BLaER1 treated with 17β-estradiol and CSF1 and Interleukin-3, amounts not matched to agents 10 nM and 100 nM (cell line): Measurements from ENCODE around the gene NYAP1.
A peak's percentile ranks its signal among the peaks of the same experiment; 100 is the strongest.

Source experiments
- H3K27ac ChIP-seq, 11 experiments: shearing (Covaris generic); formaldehyde crosslinking; 2 replicates each; pipeline ENCODE4 v1.8.1; 2022
- H3K27me3 ChIP-seq, 11 experiments: shearing (Covaris generic); formaldehyde crosslinking; 2 replicates each; pipeline ENCODE4 v1.8.1; 2022
- H3K36me3 ChIP-seq, 11 experiments: shearing (Covaris generic); formaldehyde crosslinking; 2 replicates each; pipeline ENCODE4 v1.8.1; 2022
- H3K4me1 ChIP-seq, 10 experiments: shearing (Covaris generic); formaldehyde crosslinking; 2 replicates each; pipeline ENCODE4 v1.8.1; 2022
- H3K4me2 ChIP-seq, 11 experiments: shearing (Covaris generic); formaldehyde crosslinking; 2 replicates each; pipeline ENCODE4 v1.8.1; 2022
- H3K4me3 ChIP-seq, 10 experiments: shearing (Covaris generic); formaldehyde crosslinking; 2 replicates each; pipeline ENCODE4 v1.8.1; 2022
- H3K9ac ChIP-seq, 11 experiments: shearing (Covaris generic); formaldehyde crosslinking; 2 replicates each; pipeline ENCODE4 v1.8.1; 2022
- H3K9me3 ChIP-seq, 11 experiments: shearing (Covaris generic); formaldehyde crosslinking; replicated peaks in 1 of 11; 2 replicates each; pipeline ENCODE4 v1.8.1; 2022
- H4K20me1 ChIP-seq, 11 experiments: shearing (Covaris generic); formaldehyde crosslinking; 2 replicates each; pipeline ENCODE4 v1.8.1; 2022
- Cebpa-rat ChIP-seq, 11 experiments: shearing (Covaris generic); IDR thresholded peaks; 2 replicates each; pipeline ENCODE4 v1.8.1; 2022

The NYAP1 gene

DNA sequence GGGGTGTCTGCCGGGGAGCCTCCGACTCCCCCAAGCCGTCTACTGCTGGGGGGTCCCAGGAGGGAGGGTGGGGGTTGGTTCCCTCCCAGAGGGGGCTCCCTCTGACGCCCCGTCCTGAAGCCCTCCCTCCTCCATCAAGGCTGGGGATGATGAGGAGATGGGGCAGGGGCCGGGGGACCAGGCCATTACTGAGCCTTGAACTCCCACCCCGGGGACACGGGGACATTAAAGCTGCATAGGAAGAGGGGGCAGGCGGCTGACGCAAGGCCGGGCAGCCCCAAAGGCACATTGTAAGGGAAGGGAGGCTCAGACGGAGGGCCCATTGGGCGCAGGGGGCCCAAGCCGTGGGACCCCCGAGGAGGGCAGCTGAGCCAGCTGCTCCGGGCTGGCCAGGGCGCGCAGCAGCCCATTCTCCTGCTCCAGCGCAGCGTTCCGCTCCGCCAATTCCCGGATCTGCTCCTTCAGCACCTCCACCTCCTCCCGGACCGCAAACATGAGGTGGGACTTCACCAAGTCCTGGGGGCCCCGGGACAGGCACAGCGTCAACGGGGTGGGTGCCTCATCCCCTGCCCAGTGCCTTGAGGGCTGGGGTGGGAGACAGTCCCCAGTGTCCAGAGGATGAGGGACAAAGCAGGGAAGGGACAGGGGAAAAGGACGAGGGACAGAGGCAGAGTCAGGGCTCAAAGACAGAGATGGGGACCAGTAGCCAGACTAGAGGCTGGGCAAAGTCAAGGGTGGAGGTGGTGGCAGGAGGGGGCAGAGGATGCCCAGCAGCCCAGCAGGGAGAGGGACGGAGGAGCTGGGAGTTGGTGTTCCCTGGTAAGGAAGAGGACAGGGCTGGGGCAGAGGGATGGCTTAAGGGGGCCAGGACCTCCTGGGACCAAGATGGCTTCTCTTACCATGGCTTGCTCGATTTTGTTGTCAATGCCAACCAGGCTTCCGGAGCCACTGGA is 16.8 kb upstream of the NYAP1 start:
- peak overlapping the region in 10 of 11 experiments; percentile 21 to 68 (median 48); a peak in 17 of 22 replicates for H3K9ac ChIP-seq
- no peak overlapping the region for H3K4me3 ChIP-seq
- peaks cover 47 to 84% (median 64%) of the 10 kb centered on the region in 11 experiments for H4K20me1 ChIP-seq
- peak overlapping the region in 5 of 11 experiments; percentile 4 to 48 (median 29); a peak in 9 of 22 replicates for H3K27ac ChIP-seq
- no peak for TF ChIP-seq Cebpa-rat (IDR thresholded peaks at IDR 0.05)
- H3K4me1 ChIP-seq: peaks cover 56 to 84% (median 68%) of the 10 kb centered on the region in 10 experiments
- no peaks in the 10 kb centered on the region for H3K9me3 ChIP-seq
- H3K36me3 ChIP-seq: peaks cover 61 to 88% (median 79%) of the 10 kb centered on the region in 11 experiments
- no peaks in the 10 kb centered on the region for H3K27me3 ChIP-seq
- H3K4me2 ChIP-seq: peak overlapping the region; percentile 15 to 57 (median 43); a peak in 21 of 22 replicates

DNA sequence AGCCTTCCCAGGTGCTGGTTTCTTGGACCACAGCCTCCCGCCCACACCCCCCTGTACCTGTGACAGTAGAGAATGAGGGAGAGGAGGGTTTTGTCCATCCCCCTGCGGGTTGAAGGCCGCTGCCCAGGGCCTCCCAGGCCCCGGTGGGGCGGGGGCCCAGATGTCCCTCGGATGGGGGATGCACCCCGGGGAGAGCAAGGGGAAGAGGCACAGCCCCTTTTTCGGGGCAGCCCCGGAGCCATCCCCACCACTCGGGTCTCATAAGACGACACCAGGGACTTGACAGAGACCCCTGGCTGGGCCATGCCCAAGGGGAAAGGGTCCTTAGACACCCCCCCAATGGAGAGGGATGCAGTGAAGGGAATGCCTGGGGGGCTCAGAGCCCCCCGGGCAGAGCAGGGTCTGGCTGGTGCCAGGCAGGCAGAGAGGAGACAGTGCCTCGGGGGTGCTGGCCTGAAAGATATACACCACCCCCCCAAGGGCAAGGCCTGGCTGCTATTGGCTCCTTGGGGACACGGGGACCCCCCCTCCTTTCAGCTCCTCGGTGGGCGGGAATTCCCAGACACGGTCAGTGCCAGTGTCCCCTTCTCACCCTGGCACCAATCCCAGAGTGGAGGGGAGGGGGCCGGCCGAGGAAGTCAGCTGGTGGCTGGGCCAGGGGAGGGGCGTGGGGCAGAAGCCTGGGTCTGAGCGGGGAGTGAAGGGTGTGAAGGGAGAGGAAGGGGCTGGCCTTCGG is 15.9 kb upstream of the NYAP1 start:
- Histone ChIP-seq H3K4me2 (peak overlapping the region in 10 of 11 experiments; percentile 36 to 57 (median 44); a peak in 17 of 22 replicates), H3K4me1 (peaks cover 64 to 93% (median 76%) of the 10 kb centered on the region in 10 experiments), H3K9me3 (no peaks in the 10 kb centered on the region), H3K9ac (peak overlapping the region in 10 of 11 experiments; percentile 10 to 68 (median 48); a peak in 17 of 22 replicates), H3K27ac (peak overlapping the region in 6 of 11 experiments; percentile 4 to 48 (median 30); a peak in 8 of 22 replicates), H4K20me1 (peaks cover 56 to 93% (median 72%) of the 10 kb centered on the region in 11 experiments), H3K36me3 (peaks cover 58 to 85% (median 73%) of the 10 kb centered on the region in 11 experiments), H3K4me3 (no peak overlapping the region), H3K27me3 (no peaks in the 10 kb centered on the region)
- TF ChIP-seq Cebpa-rat (IDR thresholded peaks at IDR 0.05): no peak

- peak overlapping the region in 4 of 11 experiments; percentile 28 to 51 (median 36); a peak in 4 of 22 replicates for H3K9ac ChIP-seq
- no peak overlapping the region for H3K27ac ChIP-seq
- no peaks in the 10 kb centered on the region for H3K27me3 ChIP-seq
- H3K4me1 ChIP-seq: peaks cover 81 to 98% (median 89%) of the 10 kb centered on the region in 10 experiments
- H3K36me3 ChIP-seq: peaks cover 52 to 86% (median 71%) of the 10 kb centered on the region in 11 experiments
- no peak for TF ChIP-seq Cebpa-rat (IDR thresholded peaks at IDR 0.05)
- no peak overlapping the region for H3K4me3 ChIP-seq
- no peaks in the 10 kb centered on the region for H3K9me3 ChIP-seq
- H4K20me1 ChIP-seq: peaks cover 72 to 98% (median 88%) of the 10 kb centered on the region in 11 experiments
- peak overlapping the region; percentile 12 to 57 (median 42); a peak in 10 of 22 replicates for H3K4me2 ChIP-seq
Measured at GRCh38 chr7:100469227-100470044, 14.3 kb upstream of the NYAP1 start.

GRCh38 chr7:100471021-100471420 is 12.7 kb upstream of the NYAP1 start:
- Histone ChIP-seq H3K4me3 (no peak overlapping the region), H3K4me2 (peak overlapping the region in 9 of 11 experiments; percentile 31 to 100 (median 99); a peak in 10 of 22 replicates), H3K27ac (no peak overlapping the region), H3K36me3 (peaks cover 49 to 88% (median 72%) of the 10 kb centered on the region in 11 experiments), H3K4me1 (peaks cover 84 to 98% (median 93%) of the 10 kb centered on the region in 10 experiments), H4K20me1 (peaks cover 83 to 99% (median 95%) of the 10 kb centered on the region in 11 experiments), H3K27me3 (no peaks in the 10 kb centered on the region), H3K9ac (peak overlapping the region in 2 of 11 experiments; percentile 29 to 95; a peak in 2 of 22 replicates), H3K9me3 (no peaks in the 10 kb centered on the region)
- no peak for TF ChIP-seq Cebpa-rat (IDR thresholded peaks at IDR 0.05)

- peak overlapping the region; percentile 97 to 100 (median 99) for H3K4me2 ChIP-seq
- peak overlapping the region in 9 of 11 experiments; percentile 16 to 93 (median 54); a peak in 15 of 22 replicates for H3K27ac ChIP-seq
- no peak for TF ChIP-seq Cebpa-rat (IDR thresholded peaks at IDR 0.05)
- H3K4me1 ChIP-seq: peaks cover 82 to 98% (median 89%) of the 10 kb centered on the region in 10 experiments
- H3K36me3 ChIP-seq: peaks cover 42 to 92% (median 73%) of the 10 kb centered on the region in 11 experiments
- H3K4me3 ChIP-seq: peak overlapping the region; percentile 31 to 100 (median 94); a peak in 17 of 20 replicates
- H3K9ac ChIP-seq: peak overlapping the region; percentile 87 to 97 (median 92); a peak in 19 of 22 replicates
- no peaks in the 10 kb centered on the region for H3K27me3 ChIP-seq
- no peaks in the 10 kb centered on the region for H3K9me3 ChIP-seq
- H4K20me1 ChIP-seq: peaks cover 89 to 100% (median 99%) of the 10 kb centered on the region in 11 experiments
Measured at GRCh38 chr7:100472121-100472851, 11.4 kb upstream of the NYAP1 start.

GRCh38 chr7:100472854-100473499 is 10.8 kb upstream of the NYAP1 start:
- Histone ChIP-seq H3K36me3 (peaks cover 35 to 88% (median 69%) of the 10 kb centered on the region in 11 experiments), H3K9me3 (no peaks in the 10 kb centered on the region), H3K27ac (peak overlapping the region; percentile 16 to 93 (median 54); a peak in 19 of 22 replicates), H3K9ac (peak overlapping the region; percentile 87 to 97 (median 92); a peak in 20 of 22 replicates), H3K4me1 (peaks cover 75 to 92% (median 83%) of the 10 kb centered on the region in 10 experiments), H3K4me3 (peak overlapping the region; percentile 31 to 100 (median 94); a peak in 18 of 20 replicates), H3K27me3 (no peaks in the 10 kb centered on the region), H4K20me1 (peaks cover 89 to 99% (median 97%) of the 10 kb centered on the region in 11 experiments), H3K4me2 (peak overlapping the region; percentile 97 to 100 (median 99))
- TF ChIP-seq Cebpa-rat (IDR thresholded peaks at IDR 0.05): no peak

- H3K36me3 ChIP-seq: peaks cover 20 to 64% (median 49%) of the 10 kb centered on the region in 11 experiments
- H3K9me3 ChIP-seq: no peaks in the 10 kb centered on the region
- H3K4me1 ChIP-seq: peaks cover 62 to 80% (median 75%) of the 10 kb centered on the region in 10 experiments
- H4K20me1 ChIP-seq: peaks cover 68 to 76% (median 71%) of the 10 kb centered on the region in 11 experiments
- peak overlapping the region in 10 of 11 experiments; percentile 37 to 93 (median 88); a peak in 17 of 22 replicates for H3K27ac ChIP-seq
- peak overlapping the region; percentile 74 to 100 (median 96) for H3K4me3 ChIP-seq
- no peaks in the 10 kb centered on the region for H3K27me3 ChIP-seq
- no peak for TF ChIP-seq Cebpa-rat (IDR thresholded peaks at IDR 0.05)
- H3K4me2 ChIP-seq: peak overlapping the region; percentile 97 to 100 (median 99)
- H3K9ac ChIP-seq: peak overlapping the region; percentile 87 to 97 (median 92)
Measured at GRCh38 chr7:100475549-100475948, 8.2 kb upstream of the NYAP1 start.
